Kidney (tissue), 22 donors: ENCODE results near the gene RHCE. TPM values are rescaled to one million over a fixed set of nuclear protein-coding genes. Genes with fewer than 3 reads are reported as not detected.
"Not testable (repeated sequence)": the region's sequence is repeated elsewhere in the genome, so short reads cannot be mapped to it uniquely, and the experiment has no call there.

ENCODE experiments used
- DNase-seq, 5 donors: peaks; one replicate each; pipeline ENCODE4 v3.0.0-alpha.2; 2013 to 2020
- FAIRE-seq: peaks from 2 replicates; lab custom pipeline; 2012; peaks lifted over from hg19 to GRCh38; lab: Jason Lieb, UNC
- H3K27ac ChIP-seq, 2 donors: one replicate each; pipeline ENCODE4 v1.7.0; 2013; ENCODE audit warnings: low read depth in 2 of 2, low read length in 2 of 2, inconsistent platforms in 1 of 2
- H3K27me3 ChIP-seq: one replicate; pipeline ENCODE4 v1.7.1; 2013; ENCODE audit warnings: low read length, inconsistent platforms; ENCODE audit not compliant: control insufficient read depth, insufficient read depth
- H3K36me3 ChIP-seq, 3 donors: one replicate each; pipeline versions ENCODE4 v1.7.0 to v1.7.1; 2013; ENCODE audit warnings: low read length in 3 of 3, control low read depth in 1 of 3, inconsistent platforms in 1 of 3; ENCODE audit not compliant: insufficient read depth in 3 of 3, control insufficient read depth in 2 of 3
- H3K4me1 ChIP-seq, 3 donors: one replicate each; pipeline versions ENCODE4 v1.7.0 to v1.7.1; 2013; ENCODE audit warnings: low read length in 3 of 3, inconsistent platforms in 1 of 3, low read depth in 1 of 3; ENCODE audit not compliant: control insufficient read depth in 2 of 3, insufficient read depth in 2 of 3
- H3K4me3 ChIP-seq, 3 donors: one replicate each; pipeline versions ENCODE4 v1.7.0 to v1.8.1; 2013; ENCODE audit warnings: low read length in 3 of 3, control low read depth in 1 of 3, inconsistent platforms in 1 of 3
- H3K9ac ChIP-seq, 3 donors: one replicate each; pipeline versions ENCODE4 v1.7.0 to v1.7.1; 2013; ENCODE audit warnings: low read length in 3 of 3, control low read depth in 1 of 3, inconsistent platforms in 1 of 3
- H3K9me3 ChIP-seq, 3 donors: one replicate each; pipeline versions ENCODE4 v1.7.0 to v1.7.1; 2013; ENCODE audit warnings: low read length in 3 of 3, control low read depth in 1 of 3, inconsistent platforms in 1 of 3; ENCODE audit not compliant: control insufficient read depth in 2 of 3, insufficient read depth in 1 of 3
- intact Hi-C: fragments of 100-400 bp; cut with DNase I; formaldehyde crosslinking; loops from one replicate; pipeline ENCODE4 v1.11.1; 2022
- long read RNA-seq, 10 donors: library from polyadenylated mRNA in 1 of 10; unstranded in 1 of 10; transcript quantifications; one replicate each; pipeline ENCODE4 v2.0.0 and lab custom pipeline, GENCODE V29; 2021 to 2026
- polyA plus RNA-seq: library from polyadenylated mRNA; stranded (reverse); fragments of 350-450 nt; fragmentation: Illumina TruSeq; extraction: RNeasy Lipid Tissue Mini Kit (QIAGEN cat#74804); gene quantifications from one replicate; pipeline ENCODE4 v1.2.3, GENCODE V29; 2014; ENCODE audit warnings: low read depth, low replicate concordance; ENCODE audit not compliant: insufficient read depth
- total RNA-seq: library from RNA; stranded (reverse); fragmentation: NEBNext Ultra II Directional; extraction: Animal tissue kit (Norgen Biotek cat#: 25700); gene quantifications from one replicate; pipeline ENCODE4 v1.2.1, GENCODE V29; 2021
- TF ChIP-seq, protein P1 (sequence below): IDR thresholded peaks from 3 replicates; pipeline ENCODE4 v1.5.1; 2012; ENCODE audit warnings: mild to moderate bottlenecking, moderate library complexity, borderline replicate concordance; ENCODE audit not compliant: insufficient read depth; ENCODE audit errors: extremely low read depth
- donor health status: control.
- donor health status: control.
- donor health status: control.
- donor health status: control.
- donor health status: control.
- donor health status: DM: yes; HTN: yes; CAD: no.
- donor health status: Normal renal cell carcinoma (clear cell type).

The RHCE gene
- 0.44 TPM for total RNA-seq
- 1.3 TPM for polyA plus RNA-seq
- long read RNA-seq, donor 1: 0 reads
- long read RNA-seq, donor 2: 0 reads
- long read RNA-seq, donor 3: 0 reads
- long read RNA-seq, donor 4: 0 reads
- long read RNA-seq, donor 5: 0 reads
- long read RNA-seq, donor 6, partial matches to known transcripts: 0 of 3 reads
- long read RNA-seq, donor 6, other reads (novel, unspliced or antisense): 0 of 3 reads
- long read RNA-seq, donor 7: 0 reads
- long read RNA-seq, donor 8: 0 reads
- long read RNA-seq, donor 9: 0 reads
- long read RNA-seq, donor 10: 0 reads

DNA sequence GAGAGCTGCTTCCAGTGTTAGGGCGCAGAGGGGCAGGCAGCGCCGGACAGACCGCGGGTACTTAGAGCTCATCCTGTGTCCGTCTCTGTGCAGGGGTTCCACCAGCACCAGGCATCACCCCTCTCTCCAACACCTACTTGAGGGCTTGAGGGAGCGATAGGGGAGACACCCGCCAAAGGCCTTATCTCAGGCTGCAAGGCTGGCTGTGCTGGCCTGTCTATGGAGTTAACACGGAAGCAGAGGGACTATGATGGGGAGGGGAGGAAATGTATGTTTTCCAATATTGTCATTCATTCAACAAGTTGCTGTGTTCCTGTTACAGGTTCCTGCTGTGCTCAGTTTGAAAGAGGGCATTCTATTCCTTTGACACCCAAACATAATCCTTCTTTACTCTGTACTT, at the start of gene RHCE:
TSS of gene RHCE (minus strand) at position 111 of the 400 bp plus-strand sequence. CDS start at position 72, 39 bp downstream.
- H3K27me3 ChIP-seq, H3K27ac ChIP-seq, H3K9me3 ChIP-seq, FAIRE-seq, H3K36me3 ChIP-seq, H3K4me3 ChIP-seq, intact Hi-C loops, H3K4me1 ChIP-seq, H3K9ac ChIP-seq, DNase-seq: not testable (repeated sequence)

DNA sequence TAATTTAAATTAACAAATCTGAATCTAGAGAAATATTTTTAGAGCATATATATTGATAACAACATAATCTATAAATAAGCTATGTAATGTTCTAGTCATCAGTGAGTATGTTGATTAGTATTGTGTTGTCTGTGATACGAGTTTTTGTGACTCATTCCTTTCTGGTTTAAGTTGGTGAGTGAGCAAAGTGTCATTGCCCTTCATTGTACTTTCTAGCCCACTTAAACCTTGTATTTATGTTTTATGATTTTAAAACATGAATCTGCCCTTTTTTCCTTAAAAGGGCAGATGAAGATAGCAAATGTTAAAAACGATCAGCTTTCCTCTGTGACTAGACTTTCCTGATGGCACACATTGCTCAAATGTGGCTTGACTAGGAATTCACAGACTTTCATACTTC, 48.6 kb upstream of the RHCE start:
- Histone ChIP-seq H3K9ac (no peak overlapping the region), H3K27ac (no peak overlapping the region), H3K4me1 (no peaks in the 10 kb centered on the region), H3K9me3 (no peaks in the 10 kb centered on the region), H3K4me3 (no peak overlapping the region), H3K27me3 (no peaks in the 10 kb centered on the region), H3K36me3 (no peaks in the 10 kb centered on the region)
- DNase-seq (no peak), FAIRE-seq (no peak)
- intact Hi-C loops: no loop called here
- TF ChIP-seq, protein P1, sequence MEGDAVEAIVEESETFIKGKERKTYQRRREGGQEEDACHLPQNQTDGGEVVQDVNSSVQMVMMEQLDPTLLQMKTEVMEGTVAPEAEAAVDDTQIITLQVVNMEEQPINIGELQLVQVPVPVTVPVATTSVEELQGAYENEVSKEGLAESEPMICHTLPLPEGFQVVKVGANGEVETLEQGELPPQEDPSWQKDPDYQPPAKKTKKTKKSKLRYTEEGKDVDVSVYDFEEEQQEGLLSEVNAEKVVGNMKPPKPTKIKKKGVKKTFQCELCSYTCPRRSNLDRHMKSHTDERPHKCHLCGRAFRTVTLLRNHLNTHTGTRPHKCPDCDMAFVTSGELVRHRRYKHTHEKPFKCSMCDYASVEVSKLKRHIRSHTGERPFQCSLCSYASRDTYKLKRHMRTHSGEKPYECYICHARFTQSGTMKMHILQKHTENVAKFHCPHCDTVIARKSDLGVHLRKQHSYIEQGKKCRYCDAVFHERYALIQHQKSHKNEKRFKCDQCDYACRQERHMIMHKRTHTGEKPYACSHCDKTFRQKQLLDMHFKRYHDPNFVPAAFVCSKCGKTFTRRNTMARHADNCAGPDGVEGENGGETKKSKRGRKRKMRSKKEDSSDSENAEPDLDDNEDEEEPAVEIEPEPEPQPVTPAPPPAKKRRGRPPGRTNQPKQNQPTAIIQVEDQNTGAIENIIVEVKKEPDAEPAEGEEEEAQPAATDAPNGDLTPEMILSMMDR: no peak

DNA sequence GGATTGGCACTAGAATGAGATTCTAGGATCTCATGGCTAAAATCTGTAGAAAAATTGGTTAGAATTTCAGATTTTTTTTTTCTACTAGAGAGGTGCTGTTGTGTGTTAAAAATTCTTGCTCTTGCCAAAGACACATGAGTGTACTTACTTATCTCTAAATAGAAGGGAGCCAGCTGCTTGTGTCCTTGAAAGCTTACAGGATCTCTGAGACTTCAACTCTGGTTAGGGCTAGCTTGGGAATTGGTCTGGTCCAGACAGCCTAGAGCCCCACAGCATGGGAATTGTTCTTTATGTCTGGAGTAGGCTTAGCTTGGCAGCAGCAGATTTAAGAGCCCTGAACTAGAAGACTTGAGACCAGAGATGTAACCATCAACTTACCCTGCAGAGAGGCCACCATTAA, 47.4 kb upstream of the RHCE start:
- H3K4me1 ChIP-seq: no peaks in the 10 kb centered on the region
- FAIRE-seq (no peak), DNase-seq (peak in 1 of 5 donors; percentile 56)
- H3K4me3 ChIP-seq: no peak overlapping the region
- no peaks in the 10 kb centered on the region for H3K36me3 ChIP-seq
- no peaks in the 10 kb centered on the region for H3K27me3 ChIP-seq
- H3K9me3 ChIP-seq: no peaks in the 10 kb centered on the region
- TF ChIP-seq, protein P1: no peak
- intact Hi-C loops: no loop called here
- no peak overlapping the region for H3K9ac ChIP-seq
- no peak overlapping the region for H3K27ac ChIP-seq

DNA sequence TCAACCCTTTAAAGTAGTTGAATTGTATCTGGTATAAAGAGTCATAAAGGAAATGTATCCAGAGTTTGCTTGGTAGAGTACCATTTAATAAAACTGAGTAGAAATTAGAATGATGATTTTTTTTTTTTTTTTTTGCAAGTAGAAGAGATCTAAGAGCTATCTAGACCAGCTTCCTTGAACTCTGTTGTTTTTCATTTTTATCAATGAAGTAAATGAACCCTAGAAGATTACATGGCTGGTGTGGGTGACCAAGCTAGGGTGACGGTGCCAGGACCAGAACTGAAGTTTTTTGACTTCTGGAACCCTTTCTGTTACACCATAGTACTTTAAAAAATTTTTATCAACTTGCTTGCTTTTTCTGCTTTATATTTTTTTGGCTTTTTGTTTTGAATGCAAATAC, 47.0 kb upstream of the RHCE start:
- no peak overlapping the region for H3K4me3 ChIP-seq
- no peaks in the 10 kb centered on the region for H3K4me1 ChIP-seq
- DNase-seq: no peak
- no peak overlapping the region for H3K27ac ChIP-seq
- TF ChIP-seq, protein P1: no peak
- H3K36me3 ChIP-seq: no peaks in the 10 kb centered on the region
- intact Hi-C loops: no loop called here
- no peak overlapping the region for H3K9ac ChIP-seq
- FAIRE-seq: no peak
- no peaks in the 10 kb centered on the region for H3K9me3 ChIP-seq
- H3K27me3 ChIP-seq: no peaks in the 10 kb centered on the region
